ENCODE results near the gene WDR82.
A peak's percentile ranks its signal among the peaks of the same experiment; 100 is the strongest.

Gene WDR82

DNA sequence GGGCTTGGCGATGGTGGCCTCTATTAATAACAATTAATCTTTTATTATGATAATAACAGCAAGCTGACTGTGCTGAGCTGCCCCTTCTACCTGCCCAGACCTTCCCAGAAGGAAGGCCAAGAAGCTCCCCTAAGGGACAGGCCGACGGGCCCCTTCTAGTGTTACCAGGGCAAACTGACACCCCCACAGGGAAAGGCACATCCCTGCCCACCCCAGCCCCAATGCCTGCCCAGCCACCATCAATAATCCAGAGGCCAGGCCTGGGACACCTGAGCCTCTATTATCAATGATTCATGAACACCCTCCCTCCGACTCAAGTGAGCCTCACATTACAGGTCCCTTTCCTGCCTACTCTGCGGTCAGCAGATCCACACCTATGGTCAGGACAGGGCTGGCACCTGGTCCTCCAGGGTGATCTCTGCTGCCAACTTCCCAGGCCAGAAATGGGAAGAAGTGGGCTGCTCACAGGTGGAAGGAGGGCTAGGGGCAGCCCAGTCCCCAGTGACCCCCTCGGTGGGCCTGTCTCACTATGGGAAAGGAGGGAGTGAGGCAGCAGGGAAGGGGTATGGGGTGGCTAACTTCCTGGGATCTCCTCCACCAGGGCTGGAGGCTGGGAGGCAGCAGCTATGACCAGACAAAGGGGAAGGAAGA is 41.3 kb downstream of the WDR82 start:
- DNase-seq (ENCODE audit: low read depth) = no peak

DNA sequence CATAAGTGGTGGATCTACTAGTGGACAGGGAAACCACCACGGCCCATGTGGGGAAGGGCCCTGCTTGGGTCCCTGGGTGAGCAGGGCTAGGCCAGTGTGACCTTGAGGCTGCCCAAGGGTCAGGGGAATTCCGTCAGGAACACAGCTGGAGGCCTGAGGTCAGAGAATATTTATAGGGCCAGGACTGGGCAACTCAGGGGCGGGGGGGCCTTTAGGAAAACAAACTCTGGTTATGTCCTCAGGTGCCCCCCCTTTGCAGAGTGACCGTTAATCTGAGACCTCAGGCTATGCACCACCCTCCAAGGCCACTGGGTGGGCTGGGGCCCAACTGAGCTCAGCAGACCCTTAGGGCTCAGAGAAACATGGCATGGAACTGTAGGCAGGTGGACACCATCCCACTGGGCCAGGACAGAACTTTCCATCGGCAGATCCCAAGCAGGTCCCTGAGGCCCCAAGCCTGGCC is 42.0 kb downstream of the WDR82 start:
- DNase-seq (ENCODE audit: low read depth) = no peak

DNA sequence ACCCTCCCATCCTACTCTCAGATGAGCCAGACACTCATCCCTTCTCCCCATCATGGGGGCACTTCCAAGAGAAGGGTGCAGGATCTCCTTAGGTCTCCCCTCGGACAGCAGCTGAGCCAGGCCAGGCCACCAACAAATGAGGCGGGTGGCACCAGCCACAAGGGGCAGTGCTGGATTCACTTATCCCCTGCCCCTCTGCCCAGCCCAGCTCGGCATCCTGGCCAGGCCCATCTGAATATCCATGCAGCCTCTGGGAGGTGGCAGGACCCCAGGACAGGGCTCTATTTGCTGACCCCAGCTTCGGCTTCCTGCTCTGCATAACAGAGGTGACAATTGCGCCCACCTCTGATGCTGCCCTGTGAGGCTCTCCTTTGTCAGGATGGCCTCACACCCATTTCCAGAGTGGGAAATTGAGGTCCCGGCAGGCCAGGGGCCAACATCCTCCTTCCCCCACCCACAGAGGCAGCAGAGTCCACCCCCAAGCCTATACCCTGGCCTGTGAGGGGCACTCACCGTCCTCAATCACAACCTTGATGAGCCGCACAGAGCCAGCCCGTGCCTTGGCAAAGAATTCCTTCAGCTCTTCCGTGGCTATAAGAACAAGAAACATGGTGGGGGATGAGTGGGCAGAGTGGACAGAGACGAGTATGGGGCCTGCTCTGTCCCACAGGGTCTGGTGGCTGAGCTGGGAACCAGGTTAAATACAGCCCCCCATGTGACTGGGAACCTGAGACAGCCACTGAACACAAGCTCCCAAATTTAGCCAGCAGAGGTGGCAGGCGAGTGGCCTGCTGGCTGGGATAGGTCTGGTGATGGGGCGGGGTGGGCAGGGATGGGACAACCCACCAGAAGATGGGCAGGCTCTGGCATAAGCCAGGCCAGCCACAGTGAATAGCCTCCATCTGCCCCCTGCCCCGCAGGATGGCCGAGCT is 43.7 kb downstream of the WDR82 start:
- no peak for DNase-seq (ENCODE audit: low read depth)

DNA sequence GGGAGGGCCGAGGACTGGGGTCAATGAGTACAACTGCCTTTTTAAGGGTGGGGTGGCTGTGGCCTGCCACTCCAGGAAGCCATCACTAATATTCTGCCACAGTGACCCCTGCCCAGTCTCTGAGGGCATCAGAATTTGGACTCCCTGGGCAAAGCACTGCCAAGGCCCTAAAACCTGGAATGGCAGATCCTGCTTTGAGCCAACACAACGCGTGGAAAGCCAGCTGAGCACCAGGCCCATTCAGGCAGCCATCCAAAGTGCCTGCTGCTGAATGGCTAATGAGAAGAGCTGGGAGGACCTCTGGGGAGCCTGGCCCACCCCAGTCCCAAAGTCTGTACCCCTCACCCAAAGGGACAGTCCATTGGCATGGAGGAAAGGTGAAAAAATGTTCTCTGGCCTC is 44.5 kb downstream of the WDR82 start:
- no peak for DNase-seq (ENCODE audit: low read depth)

DNA sequence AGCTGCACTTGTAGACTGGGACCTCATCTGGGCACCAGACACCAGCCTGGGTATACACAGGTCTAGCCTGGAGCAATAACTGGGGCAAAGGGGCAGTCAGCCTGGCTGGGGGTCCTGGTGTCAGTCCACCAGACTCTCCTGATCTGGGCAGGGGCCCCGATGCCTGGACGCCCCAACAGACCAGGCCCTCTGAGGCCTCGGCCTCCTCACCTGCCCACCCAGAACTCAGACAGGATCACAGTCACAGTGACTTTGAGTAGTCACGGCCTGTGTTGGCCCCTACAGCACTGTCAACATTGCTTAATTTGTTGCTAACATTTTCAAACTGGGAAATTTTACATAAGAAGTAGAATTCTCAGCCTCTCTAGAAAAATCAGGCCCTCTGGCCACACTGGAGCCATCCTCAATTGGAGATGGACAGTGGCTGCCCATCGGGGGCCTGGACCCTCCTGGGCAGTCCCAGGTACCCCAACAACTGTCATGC is 45.3 kb downstream of the WDR82 start:
- no peak for DNase-seq (ENCODE audit: low read depth)

DNA sequence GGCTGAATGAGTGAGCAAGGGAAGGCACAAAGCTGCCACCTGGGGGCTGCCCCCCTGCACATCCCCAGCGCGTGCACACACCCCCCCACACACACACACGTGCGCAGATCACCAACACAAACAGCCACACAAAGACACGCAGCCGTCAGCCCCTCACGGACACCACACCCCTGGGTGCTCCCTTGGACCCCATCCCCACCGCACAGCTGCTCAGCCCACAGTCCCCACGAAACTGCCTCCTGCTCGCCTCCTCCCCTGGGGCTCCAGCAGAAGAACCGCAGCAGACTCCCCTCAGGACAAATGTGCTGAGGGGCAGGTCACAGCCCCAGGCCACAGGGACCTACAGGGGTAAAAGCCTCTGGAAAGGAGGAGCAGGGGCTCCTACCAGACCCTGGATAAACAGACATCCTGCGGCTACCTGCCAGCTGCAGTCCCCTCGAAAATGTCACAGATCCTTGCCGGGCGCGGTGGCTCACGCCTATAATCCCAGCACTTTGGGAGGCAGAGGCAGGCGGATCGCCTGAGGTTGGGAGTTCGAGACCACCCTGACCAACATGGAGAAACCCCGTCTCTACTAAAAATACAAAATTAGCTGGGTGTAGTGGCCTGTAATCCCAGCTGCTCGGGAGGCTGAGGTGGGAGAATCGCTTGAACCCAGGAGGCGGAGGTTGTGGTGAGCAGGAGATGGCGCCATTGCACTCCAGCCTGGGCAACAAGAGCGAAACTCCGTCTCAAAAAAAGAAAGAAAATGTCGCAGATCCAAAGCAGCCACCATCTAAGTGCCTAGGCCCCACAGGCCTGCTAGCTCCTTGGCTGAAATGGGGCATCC is 46.0 kb downstream of the WDR82 start:
- no peak for DNase-seq (ENCODE audit: low read depth)

DNA sequence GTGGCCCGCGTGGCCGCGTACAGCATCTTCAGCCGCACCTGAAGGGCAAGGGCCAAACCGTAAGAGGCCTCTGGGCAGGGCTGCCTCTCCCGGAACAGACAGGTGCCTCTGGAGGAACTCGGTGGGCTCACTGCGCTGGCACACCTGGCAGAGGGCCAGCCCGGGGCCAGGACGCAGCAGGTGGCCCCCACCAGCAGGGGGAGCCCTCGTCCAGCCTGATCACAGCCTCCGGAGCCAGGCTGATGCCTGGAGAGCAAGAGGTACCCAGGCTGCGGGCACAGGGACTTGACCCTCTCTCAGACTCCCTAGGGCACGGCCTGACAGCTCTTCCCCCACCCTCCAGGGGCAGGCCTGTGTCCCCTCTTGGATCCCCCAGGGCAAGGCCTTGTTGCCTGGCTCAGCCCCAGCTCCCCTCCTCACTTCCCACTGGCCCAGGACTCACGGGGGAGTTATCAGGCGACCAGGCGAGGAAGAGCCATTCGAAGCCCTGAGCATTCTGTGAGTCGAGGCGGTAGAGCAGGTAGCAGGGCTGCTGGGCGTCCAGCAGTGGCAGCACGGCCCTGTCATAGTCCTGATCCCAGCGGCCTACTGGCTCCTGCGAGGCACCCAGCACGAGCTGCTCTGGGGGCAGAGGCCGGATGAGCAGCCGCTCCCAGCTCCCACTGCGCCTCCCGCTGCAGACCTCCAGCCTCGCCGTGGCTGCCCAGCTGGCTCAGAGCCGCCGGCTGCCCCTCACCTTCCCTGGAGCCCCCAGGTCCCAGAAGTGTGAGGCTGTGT is 46.8 kb downstream of the WDR82 start:
- DNase-seq (ENCODE audit: low read depth) = peak; percentile 87

DNA sequence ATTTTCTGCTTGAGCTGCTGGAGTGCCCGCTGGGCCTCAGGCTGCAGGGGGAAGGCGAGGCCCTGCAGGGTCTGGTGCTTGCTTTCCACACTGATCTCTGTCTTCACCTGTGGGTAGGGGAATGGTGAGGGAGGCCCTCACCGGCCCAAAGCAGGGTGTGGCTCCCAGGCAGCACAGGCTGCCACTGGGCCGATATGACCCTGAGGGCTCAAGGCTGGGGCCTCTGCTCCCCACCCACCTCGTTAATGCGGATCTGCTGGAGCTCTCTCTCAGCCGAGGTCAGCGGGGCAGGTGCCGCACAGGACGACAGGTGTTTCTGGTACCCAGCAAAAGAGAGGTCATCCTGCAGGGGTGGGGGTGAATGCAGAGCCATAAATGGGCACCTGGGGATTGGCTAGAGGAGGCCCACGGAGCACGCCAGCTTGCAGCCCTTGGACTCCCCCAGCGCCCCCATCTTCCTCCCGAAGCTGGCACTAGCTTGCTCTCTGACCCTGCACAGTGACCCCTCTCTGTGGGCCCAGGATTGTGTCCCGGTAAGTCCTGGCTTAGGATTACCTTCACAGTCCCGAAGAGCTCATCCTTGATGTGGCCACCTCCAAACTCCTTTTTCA is 47.5 kb downstream of the WDR82 start:
- no peak for DNase-seq (ENCODE audit: low read depth)

DNA sequence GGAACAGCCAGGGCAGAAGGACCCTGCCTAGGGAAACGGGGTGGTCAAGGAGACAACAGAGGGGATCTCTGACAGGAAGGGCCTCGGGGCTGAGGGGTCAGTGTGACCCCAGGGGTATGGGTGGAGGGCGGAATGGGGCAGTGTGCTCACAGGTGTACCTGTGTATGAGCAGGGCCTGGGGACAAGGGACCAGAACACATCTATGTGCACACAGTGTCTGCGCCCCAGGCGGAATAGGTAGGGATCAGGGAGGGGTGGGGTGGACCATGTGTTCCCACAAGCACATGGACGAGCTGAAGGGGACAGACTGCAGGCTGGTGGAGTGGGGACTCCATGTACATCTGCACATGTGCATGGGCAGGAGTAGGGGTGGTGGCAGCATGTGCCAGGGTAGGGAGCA is 48.0 kb downstream of the WDR82 start:
- no peak for DNase-seq (ENCODE audit: low read depth)

DNA sequence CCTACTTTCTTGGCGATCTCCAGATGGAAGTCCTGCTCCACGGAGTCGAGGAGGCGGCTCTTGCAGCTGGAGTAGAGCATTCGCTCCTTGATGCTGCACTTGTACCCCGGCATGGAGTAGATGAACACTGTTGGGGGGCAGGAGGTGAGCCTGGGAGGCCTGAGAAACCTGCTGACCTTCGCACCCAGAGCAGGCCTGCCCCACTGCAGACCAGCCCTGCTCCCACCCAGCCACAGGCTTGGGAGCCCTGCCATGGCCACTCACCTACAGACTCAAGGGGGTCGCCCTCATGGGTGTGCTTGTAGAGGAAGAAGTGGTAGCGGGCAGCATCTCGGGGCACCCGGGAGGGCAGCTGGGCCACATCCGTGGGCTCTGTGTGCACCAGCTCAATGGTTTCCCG is 48.8 kb downstream of the WDR82 start:
- no peak for DNase-seq (ENCODE audit: low read depth)

DNA sequence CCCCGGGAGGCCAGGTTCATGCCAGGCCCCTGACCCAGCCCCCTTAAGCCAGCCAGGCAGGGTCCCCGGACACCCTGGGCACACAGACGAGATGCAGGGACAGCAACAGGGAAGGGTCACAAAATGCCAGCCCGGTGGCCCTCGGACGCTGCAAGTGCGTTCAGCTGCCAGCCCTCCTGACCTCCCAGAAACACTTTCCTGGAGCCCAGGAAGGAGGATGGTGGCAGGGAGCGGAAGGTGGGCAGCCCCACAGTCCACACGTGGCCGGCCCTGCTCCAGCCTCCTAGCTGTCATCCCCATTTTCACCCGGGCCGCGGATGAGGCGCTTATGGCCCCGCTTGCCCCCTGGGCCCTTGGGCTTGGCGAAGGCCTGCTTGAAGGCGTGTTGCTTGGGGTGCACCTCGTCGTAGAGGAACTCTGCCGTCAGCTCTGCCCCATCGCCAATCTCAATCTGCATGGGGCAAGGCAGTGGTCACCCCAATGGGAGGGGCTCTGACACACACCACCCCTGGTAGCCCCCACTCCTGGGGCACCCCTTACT is 49.6 kb downstream of the WDR82 start:
- DNase-seq (ENCODE audit: low read depth) = no peak

DNA sequence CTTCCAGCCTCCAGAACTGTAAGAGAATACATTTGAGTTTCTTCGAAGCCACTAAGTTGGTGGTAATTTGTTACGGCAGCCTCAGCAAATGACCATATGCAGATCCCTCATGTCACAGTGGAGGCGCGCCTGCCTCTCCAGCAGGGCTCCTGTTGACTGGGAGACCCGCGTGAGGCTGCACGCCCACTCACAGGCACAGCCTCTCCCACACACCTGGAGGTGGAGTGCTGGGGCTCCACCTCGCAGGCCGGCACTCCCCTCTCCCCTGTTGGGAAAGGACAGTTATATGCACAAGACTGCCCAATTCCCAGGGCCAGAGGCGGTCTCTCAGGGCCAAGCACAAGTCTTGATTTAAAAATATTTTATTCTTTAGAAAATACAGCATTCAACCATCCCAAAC is 50.2 kb downstream of the WDR82 start:
- no peak for DNase-seq (ENCODE audit: low read depth)

DNA sequence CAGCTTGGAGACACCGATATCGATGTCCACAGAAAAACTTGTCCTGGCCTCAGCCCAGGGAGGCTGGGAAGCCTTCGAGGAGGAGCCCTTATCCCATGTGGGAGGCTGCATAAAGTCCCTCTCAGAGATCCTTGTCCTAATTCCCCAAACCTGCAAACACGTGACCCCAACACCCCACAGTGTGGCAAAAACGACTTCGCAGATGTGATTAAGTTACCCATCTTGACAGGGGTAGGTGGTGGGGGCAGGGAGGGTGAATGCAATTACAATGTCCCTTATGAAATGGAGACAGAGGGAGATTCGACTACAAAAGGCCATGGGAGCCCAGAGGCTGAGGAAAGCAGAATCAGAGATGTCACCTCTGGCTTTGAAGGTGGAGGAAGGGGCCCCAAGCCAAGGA is 50.7 kb downstream of the WDR82 start:
- DNase-seq (ENCODE audit: low read depth) = no peak

DNA sequence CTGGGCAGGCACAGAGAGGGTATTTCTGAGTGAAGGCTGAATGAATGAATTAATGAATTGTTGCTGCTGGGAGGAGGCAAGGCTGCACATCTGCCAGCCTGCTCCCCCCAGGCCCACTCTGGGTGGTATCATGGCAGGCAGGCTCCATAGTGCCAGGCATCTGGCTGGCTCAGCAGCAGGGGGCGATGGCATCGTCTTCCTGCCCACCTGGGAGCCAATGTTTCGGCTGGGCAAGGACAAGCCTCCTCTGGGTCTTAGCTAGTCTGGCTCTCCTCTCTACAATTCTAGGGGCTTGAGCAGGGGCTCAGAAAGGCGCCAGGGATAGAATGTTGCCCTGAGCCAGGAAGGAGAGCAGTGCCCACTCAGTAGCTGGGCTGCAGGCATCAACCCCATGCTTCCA is 51.3 kb downstream of the WDR82 start:
- DNase-seq (ENCODE audit: low read depth) = no peak

DNA sequence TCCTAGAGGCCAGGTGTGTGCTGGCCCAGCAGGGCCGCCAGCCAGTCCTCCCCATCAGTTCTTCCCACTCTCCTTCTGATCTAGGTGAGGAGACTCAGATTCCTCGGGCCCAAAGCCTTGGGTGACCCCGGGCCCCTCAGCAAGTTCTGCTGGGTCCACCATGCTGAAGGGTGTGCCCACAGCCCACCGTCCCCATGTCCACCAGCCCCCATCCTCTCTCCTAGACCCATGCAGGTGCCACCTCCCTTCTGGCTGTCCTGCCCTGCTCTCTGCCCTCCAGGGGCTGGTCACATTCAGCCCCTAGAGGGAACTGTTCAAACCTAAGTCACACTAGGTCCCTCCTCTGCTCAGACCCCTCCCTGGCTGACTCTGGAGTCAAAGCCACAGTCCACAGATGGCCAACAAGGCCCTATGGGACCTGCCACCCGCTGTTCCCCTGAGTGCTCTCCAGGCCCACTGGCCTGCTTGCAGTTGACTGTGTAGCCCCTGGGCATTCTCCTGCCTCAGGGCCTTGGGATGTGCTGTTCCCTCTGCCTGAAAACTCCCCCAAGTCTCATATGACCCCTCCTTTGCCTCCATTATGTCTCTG is 52.1 kb downstream of the WDR82 start:
- no peak for DNase-seq (ENCODE audit: low read depth)

DNA sequence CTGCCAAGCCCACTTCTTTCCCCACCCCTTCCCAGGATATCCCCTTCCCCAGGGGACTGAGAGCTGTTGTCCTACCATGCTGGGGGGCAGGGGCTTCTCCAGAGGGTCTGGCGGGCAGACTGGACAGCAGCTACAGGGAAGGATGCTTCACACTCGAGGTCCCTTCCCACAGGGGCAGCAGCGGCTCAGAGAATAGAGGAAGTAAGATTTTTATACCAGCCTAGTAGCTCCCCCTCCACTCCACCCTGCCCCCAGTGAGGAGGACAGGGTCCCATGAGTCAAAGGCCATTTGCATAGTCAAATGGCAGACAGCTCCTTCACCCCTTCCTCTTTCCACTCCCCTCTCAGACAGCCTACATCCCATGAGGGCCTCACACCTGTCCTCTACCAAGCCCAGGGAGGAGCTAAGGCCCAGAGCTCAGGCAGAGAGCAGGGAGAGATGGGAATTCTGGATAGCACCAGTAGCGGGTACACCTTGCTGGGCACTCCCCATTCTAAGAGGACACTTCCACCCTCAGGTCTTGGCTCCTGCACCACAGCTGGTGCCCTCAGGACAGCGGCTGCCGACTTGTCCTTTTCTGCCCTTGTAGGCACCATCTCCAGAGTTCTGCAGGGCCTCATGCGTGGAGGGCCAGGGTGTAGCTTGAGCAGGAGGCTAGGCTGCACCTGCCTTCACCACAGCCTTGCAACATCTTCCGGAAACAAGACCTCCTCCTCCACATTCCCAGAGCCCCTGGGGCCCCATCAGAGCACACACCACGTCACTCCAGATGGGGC is 52.8 kb downstream of the WDR82 start, which contains the start of gene TLR9:
Gene TLR9, minus strand, starts transcription at position 194 of the 777 bp plus-strand sequence. Its CDS starts 116 bp downstream, at position 78.
- no peak for DNase-seq (ENCODE audit: low read depth)

DNA sequence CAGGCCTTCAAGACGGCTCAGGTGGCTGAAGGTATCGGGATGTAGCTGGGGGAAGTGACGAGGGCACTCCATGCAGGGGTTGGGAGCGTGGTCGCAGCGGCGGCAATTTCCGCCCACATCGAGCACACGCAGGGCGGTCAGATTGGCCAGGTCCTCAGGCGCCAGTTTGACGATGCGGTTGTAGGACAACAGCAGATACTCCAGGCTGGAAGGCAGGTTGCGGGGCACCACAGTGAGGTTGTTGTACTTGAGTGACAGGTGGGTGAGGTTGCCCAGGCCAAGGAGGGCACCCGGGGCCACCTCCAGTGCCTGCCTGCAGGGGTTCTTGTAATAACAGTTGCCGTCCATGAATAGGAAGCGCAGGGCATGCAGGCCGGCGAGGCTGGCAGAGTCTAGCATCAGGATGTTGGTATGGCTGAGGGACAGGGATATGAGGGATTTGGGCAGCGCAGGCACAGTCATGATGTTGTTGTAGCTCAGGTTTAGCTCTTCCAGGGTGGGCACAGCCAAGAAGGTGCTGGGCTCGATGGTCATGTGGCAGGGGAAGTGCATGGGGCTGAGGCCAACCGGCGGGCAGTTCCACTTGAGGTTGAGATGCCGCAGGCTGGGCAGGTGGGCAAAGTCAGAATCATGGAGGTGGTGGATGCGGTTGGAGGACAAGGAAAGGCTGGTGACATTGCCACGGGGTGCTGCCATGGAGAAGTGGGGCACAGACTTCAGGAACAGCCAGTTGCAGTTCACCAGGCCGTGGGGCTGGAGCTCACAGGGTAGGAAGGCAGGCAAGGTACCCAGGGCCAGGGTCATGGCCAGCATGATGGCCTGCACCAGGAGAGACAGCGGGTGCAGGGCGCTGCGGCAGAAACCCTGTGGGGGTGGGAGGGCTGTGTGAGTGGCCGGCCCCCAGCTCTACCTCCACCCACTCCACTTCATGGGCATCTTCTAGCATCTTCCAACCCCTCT is 54.7 kb downstream of the WDR82 start:
- no peak for DNase-seq (ENCODE audit: low read depth)

All from stimulated activated CD8-positive, alpha-beta memory T cell treated with anti-CD3 and anti-CD28 coated beads, Interleukin-7, amount 100 ng/mL, for 24 hours (primary cell).